Measurements from ENCODE around the gene IGSF21. TPM values are rescaled to one million over a fixed set of nuclear protein-coding genes. Genes with fewer than 3 reads are reported as not detected.

Gene IGSF21
- total RNA-seq, 1 experiment from 2014 or later: 30.5 TPM

- TF ChIP-seq PREB (CRISPR knock-in tag; IDR thresholded peaks at IDR 0.05; ENCODE audit: borderline replicate concordance) (no peak), GTF2I (CRISPR knock-in tag; conservative IDR thresholded peaks at IDR 0.05) (no peak), FOXJ3 (CRISPR knock-in tag; IDR thresholded peaks at IDR 0.05; ENCODE audit: borderline replicate concordance) (no peak), PRRX2 (CRISPR knock-in tag; IDR thresholded peaks at IDR 0.05) (no peak), CDX4 (CRISPR knock-in tag; IDR thresholded peaks at IDR 0.05; ENCODE audit: borderline replicate concordance) (no peak), ZNF138 (CRISPR knock-in tag; conservative IDR thresholded peaks at IDR 0.05) (no peak), JUN (CRISPR knock-in tag; IDR thresholded peaks at IDR 0.05) (no peak), NFATC4 (CRISPR knock-in tag; IDR thresholded peaks at IDR 0.05) (no peak), EMX1 (CRISPR knock-in tag; IDR thresholded peaks at IDR 0.05) (no peak), ERG (CRISPR knock-in tag; IDR thresholded peaks at IDR 0.05) (no peak)
- TF ChIP-seq, protein P1, sequence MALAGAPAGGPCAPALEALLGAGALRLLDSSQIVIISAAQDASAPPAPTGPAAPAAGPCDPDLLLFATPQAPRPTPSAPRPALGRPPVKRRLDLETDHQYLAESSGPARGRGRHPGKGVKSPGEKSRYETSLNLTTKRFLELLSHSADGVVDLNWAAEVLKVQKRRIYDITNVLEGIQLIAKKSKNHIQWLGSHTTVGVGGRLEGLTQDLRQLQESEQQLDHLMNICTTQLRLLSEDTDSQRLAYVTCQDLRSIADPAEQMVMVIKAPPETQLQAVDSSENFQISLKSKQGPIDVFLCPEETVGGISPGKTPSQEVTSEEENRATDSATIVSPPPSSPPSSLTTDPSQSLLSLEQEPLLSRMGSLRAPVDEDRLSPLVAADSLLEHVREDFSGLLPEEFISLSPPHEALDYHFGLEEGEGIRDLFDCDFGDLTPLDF (CRISPR knock-in tag; IDR thresholded peaks at IDR 0.05): no peak
Measured at GRCh38 chr1:18426580-18426979, 319.0 kb downstream of the IGSF21 start (continued).

Measured in WTC11 (cell line).